HCT116 (cell line): ENCODE data around the gene IFNL2. TPM values are rescaled to one million over a fixed set of nuclear protein-coding genes. Genes with fewer than 3 reads are reported as not detected.

ENCODE experiments used
- ATAC-seq: fragments of 200-7000 bp; cut with Tn5 transposase; 2 replicates; pipeline ENCODE4 v1.9.1; 2020; ENCODE audit warnings: mild to moderate bottlenecking, moderate library complexity
- BruUV-seq: library from RNA; stranded (reverse); fragments of 400-500 nt; replicated peaks from 2 replicates; lab custom pipeline; 2021; lab: Mats Ljungman, UMichigan
- CTCF ChIA-PET: fragments of 300-600 bp; sonication (Branson Sonifier 250); formaldehyde crosslinking; loops from one replicate; lab custom pipeline; 2021; ENCODE audit warnings: antibody characterized with exemption; lab: Charles Lee
- POLR2A ChIA-PET: fragments of 300-600, 350-600 bp; sonication (Branson Sonifier 250); formaldehyde crosslinking; loops from one replicate; lab custom pipeline; 2021; ENCODE audit warnings: antibody characterized with exemption; lab: Charles Lee
- RAD21 ChIA-PET, 2 experiments: fragments of 300-600 bp; sonication (Branson Sonifier 250); formaldehyde crosslinking; loops; one replicate each; lab custom pipeline; 2023; ENCODE audit warnings: low total read pairs in 2 of 2; ENCODE audit not compliant: uncharacterized antibody in 2 of 2, unreplicated experiment in 2 of 2, low non-redundant PET in 1 of 2; lab: Charles Lee
- DNase-seq: peaks from one replicate; pipeline ENCODE4 v3.0.0-alpha.2; 2010; ENCODE audit warnings: low read depth, low spot score
- H2AFZ ChIP-seq: fragments of 200-600 bp; shearing (Covaris generic), sonication (generic); 2 replicates; pipeline ENCODE4 v1.6.1; 2017; ENCODE audit warnings: low read depth, mixed run types, mixed read lengths, antibody characterized with exemption, low read length; ENCODE audit not compliant: poor library complexity, severe bottlenecking
- H3K27ac ChIP-seq: 2 replicates; pipeline ENCODE4 v1.5.1; 2012; ENCODE audit warnings: low read depth, low read length
- H3K27me3 ChIP-seq: fragments of 200-600 bp; sonication (generic); 2 replicates; pipeline ENCODE4 v1.6.1; 2016; ENCODE audit warnings: mixed run types, low read length, mixed read lengths; ENCODE audit not compliant: insufficient read depth
- H3K36me3 ChIP-seq, 2 experiments: fragments of 200-500 bp in 1 of 2; fragments of 200-600 bp in 1 of 2; sonication (Bioruptor generic) in 1 of 2; sonication (generic) in 1 of 2; 2 replicates each; pipeline versions ENCODE4 v1.5.1 to v1.6.1; 2014 to 2016; ENCODE audit warnings: low read length in 2 of 2, inconsistent platforms in 1 of 2, mixed read lengths in 1 of 2, mixed run types in 1 of 2; ENCODE audit not compliant: insufficient read depth in 2 of 2, control insufficient read depth in 1 of 2
- H3K4me1 ChIP-seq, 2 experiments: fragments of 200-600 bp in 1 of 2; sonication (generic) in 1 of 2; 2 replicates each; pipeline versions ENCODE4 v1.5.1 to v1.6.1; 2012 to 2017; ENCODE audit warnings: low read length in 2 of 2, inconsistent platforms in 1 of 2, mild to moderate bottlenecking in 1 of 2, mixed read lengths in 1 of 2, mixed run types in 1 of 2, moderate library complexity in 1 of 2; ENCODE audit not compliant: insufficient read depth in 2 of 2, control insufficient read depth in 1 of 2
- H3K4me2 ChIP-seq: fragments of 200-600 bp; sonication (generic); 2 replicates; pipeline ENCODE4 v1.6.1; 2017; ENCODE audit warnings: mixed run types, low read length, mixed read lengths
- H3K4me3 ChIP-seq, 2 experiments: fragments of 200-600 bp in 1 of 2; sonication (generic) in 1 of 2; replicated peaks in 1 of 2; 2 replicates each; pipeline ENCODE4 v1.5.1; 2011 to 2016; ENCODE audit warnings: low read length in 2 of 2, control low read depth in 1 of 2, low read depth in 1 of 2, mild to moderate bottlenecking in 1 of 2, mixed read lengths in 1 of 2, mixed run types in 1 of 2
- H3K79me2 ChIP-seq: fragments of 200-600 bp; sonication (generic); 2 replicates; pipeline ENCODE4 v1.6.1; 2017; ENCODE audit warnings: mild to moderate bottlenecking, mixed run types, low read length, moderate library complexity, mixed read lengths; ENCODE audit not compliant: insufficient read depth
- H3K9ac ChIP-seq: fragments of 200-600 bp; sonication (generic); 2 replicates; pipeline ENCODE4 v1.6.1; 2016; ENCODE audit warnings: low read length, mixed read lengths
- H3K9me2 ChIP-seq: fragments of 200-600 bp; sonication (generic), shearing (Covaris generic); 2 replicates; pipeline ENCODE4 v1.6.1; 2017; ENCODE audit warnings: mixed run types, mild to moderate bottlenecking, moderate library complexity; ENCODE audit not compliant: insufficient read depth
- H3K9me3 ChIP-seq, 2 experiments: fragments of 200-500 bp in 1 of 2; fragments of 200-600 bp in 1 of 2; sonication (Bioruptor generic) in 1 of 2; sonication (generic) in 1 of 2; 2 replicates each; pipeline ENCODE4 v1.6.1; 2014 to 2017; ENCODE audit warnings: low read length in 2 of 2, mixed read lengths in 2 of 2, inconsistent platforms in 1 of 2, low read depth in 1 of 2, mild to moderate bottlenecking in 1 of 2, mixed run types in 1 of 2, moderate library complexity in 1 of 2; ENCODE audit not compliant: control insufficient read depth in 1 of 2, insufficient read depth in 1 of 2
- H4K20me1 ChIP-seq: fragments of 200-600 bp; sonication (generic), shearing (Covaris generic); 2 replicates; pipeline ENCODE4 v1.6.1; 2017; ENCODE audit warnings: mixed run types, mild to moderate bottlenecking, moderate library complexity; ENCODE audit not compliant: insufficient read depth
- CBX3 ChIP-seq: IDR thresholded peaks from 2 replicates; pipeline ENCODE4 v1.6.1; 2012; ENCODE audit warnings: low read depth
- ELF1 ChIP-seq: IDR thresholded peaks from 2 replicates; pipeline ENCODE4 v1.6.1; 2012; ENCODE audit warnings: low read depth, borderline replicate concordance
- POLR2A ChIP-seq: IDR thresholded peaks from 2 replicates; pipeline ENCODE4 v1.7.0; 2011; ENCODE audit warnings: borderline replicate concordance; ENCODE audit not compliant: insufficient read depth, insufficient read length; ENCODE audit errors: extremely low read depth
- RAD21 ChIP-seq: IDR thresholded peaks from 2 replicates; pipeline ENCODE4 v1.6.1; 2012; ENCODE audit warnings: low read depth, mild to moderate bottlenecking
- REST ChIP-seq: IDR thresholded peaks from 2 replicates; pipeline ENCODE4 v1.6.1; 2012; ENCODE audit warnings: low read depth
- YY1 ChIP-seq: IDR thresholded peaks from 2 replicates; pipeline ENCODE4 v1.6.1; 2011; ENCODE audit warnings: low read length, low read depth, moderate library complexity, mild to moderate bottlenecking; ENCODE audit not compliant: insufficient replicate concordance; ENCODE audit errors: extremely low read depth
- ZBTB33 ChIP-seq: IDR thresholded peaks from 2 replicates; pipeline ENCODE4 v1.6.1; 2011; ENCODE audit warnings: mild to moderate bottlenecking, low read length, moderate library complexity; ENCODE audit not compliant: insufficient replicate concordance; ENCODE audit errors: extremely low read depth
- ZFX ChIP-seq: fragments of 450-650 bp; IDR thresholded peaks from 2 replicates; pipeline ENCODE4 v1.6.1; 2017
- ZNF274 ChIP-seq: fragments of 200-500 bp; sonication (Bioruptor generic); IDR thresholded peaks from 2 replicates; pipeline ENCODE4 v1.6.1; 2014; ENCODE audit warnings: mild to moderate bottlenecking, low read depth, low read length, inconsistent platforms
- intact Hi-C: fragments of 100-400 bp; cut with micrococcal nuclease; formaldehyde crosslinking; loops from 2 replicates; pipeline ENCODE4 v1.10.0; 2022
- total RNA-seq: library from RNA; stranded (reverse); gene quantifications from one replicate; pipeline ENCODE4 v1.2.1, GENCODE V29; 2021; ENCODE audit not compliant: unreplicated experiment

The IFNL2 gene
- total RNA-seq, 1 experiment from 2014 or later = not detected

GRCh38 chr19:39223703-39224279, 44.4 kb upstream of the IFNL2 start:
- POLR2A ChIA-PET = no interaction called here
- no peak for DNase-seq
- no peak overlapping the region for H3K4me3 ChIP-seq
- no peak overlapping the region for H3K4me2 ChIP-seq
- no peaks in the 10 kb centered on the region for H3K9me2 ChIP-seq
- no peaks in the 10 kb centered on the region for H3K4me1 ChIP-seq
- TF ChIP-seq ZFX (no peak), REST (peak; percentile 83)
- TF ChIP-seq, all 23 proteins: peak for 1
- Histone ChIP-seq H3K79me2 (no peaks in the 10 kb centered on the region), H2AFZ (no peak overlapping the region), H4K20me1 (no peaks in the 10 kb centered on the region), H3K9ac (no peak overlapping the region), H3K27me3 (peaks cover 7% of the 10 kb centered on the region; the same call in 1 of the 2 replicates), H3K27ac (no peak overlapping the region), H3K36me3 (no peaks in the 10 kb centered on the region), H3K9me3 (no peaks in the 10 kb centered on the region)
- RAD21 ChIA-PET = no interaction called here
- BruUV-seq = no TSS peak
- ATAC-seq = 0 out of 2 replicates have a peak, but pooled peaks have one; percentile 36
- intact Hi-C loops = no loop called here
- CTCF ChIA-PET = interaction anchor here (0.6 kb wide), 1 partner anchor 21 kb away, joined by 3 read pairs; no protein-coding TSS in a partner anchor

- H3K4me1 ChIP-seq = no peaks in the 10 kb centered on the region
- TF ChIP-seq ZNF274 (no peak), CBX3 (no peak), ELF1 (no peak), YY1 (no peak), ZBTB33 (no peak), POLR2A (no peak), RAD21 (0 out of 2 replicates have a peak, but pooled peaks have one; percentile 25)
- H3K79me2 ChIP-seq = no peaks in the 10 kb centered on the region
- H2AFZ ChIP-seq = no peak overlapping the region
- H3K9me2 ChIP-seq = no peaks in the 10 kb centered on the region
- ATAC-seq (no peak), DNase-seq (no peak)
- intact Hi-C loops = no loop called here
- H3K4me3 ChIP-seq = no peak overlapping the region
- no peak overlapping the region for H3K4me2 ChIP-seq
- ChIA-PET CTCF (no interaction called here), POLR2A (no interaction called here), RAD21 (no interaction called here)
- no peaks in the 10 kb centered on the region for H4K20me1 ChIP-seq
- H3K9me3 ChIP-seq = no peaks in the 10 kb centered on the region
- H3K36me3 ChIP-seq = no peaks in the 10 kb centered on the region
- no peak overlapping the region for H3K27ac ChIP-seq
- BruUV-seq = no TSS peak
- no peak overlapping the region for H3K9ac ChIP-seq
- H3K27me3 ChIP-seq = peaks cover 7% of the 10 kb centered on the region; the same call in 1 of the 2 replicates
Observed at GRCh38 chr19:39224910-39225309, 43.3 kb upstream of the IFNL2 start.
